GM19043 (cell line): ENCODE measurements around the gene ZBTB7C.

ENCODE experiments used
- ATAC-seq: cut with Tn5 transposase; IDR thresholded peaks from one replicate; pipeline ENCODE4 v1.9.1; 2021; ENCODE audit warnings: low read depth; ENCODE audit not compliant: unreplicated experiment

Gene ZBTB7C

DNA sequence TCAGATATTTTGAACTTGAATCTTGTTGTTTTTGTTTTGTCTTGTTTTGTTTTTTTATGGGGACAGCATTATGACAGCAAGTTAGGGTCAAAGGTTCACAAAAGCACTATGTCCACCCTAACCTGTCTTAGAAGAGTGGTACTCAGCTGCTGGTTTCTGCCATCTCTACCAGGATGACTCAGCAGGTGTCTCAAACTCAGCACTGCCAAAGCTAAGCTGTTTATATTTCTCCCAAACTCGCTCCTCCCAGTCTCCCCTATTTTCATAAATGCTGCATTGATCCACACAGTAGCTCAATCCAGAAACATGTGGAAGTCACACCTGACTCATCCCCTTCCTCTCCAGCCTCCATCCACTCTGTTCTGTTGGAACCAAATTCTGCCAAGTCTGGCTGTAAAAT, 134.9 kb downstream of the ZBTB7C start:
- no peak for ATAC-seq

DNA sequence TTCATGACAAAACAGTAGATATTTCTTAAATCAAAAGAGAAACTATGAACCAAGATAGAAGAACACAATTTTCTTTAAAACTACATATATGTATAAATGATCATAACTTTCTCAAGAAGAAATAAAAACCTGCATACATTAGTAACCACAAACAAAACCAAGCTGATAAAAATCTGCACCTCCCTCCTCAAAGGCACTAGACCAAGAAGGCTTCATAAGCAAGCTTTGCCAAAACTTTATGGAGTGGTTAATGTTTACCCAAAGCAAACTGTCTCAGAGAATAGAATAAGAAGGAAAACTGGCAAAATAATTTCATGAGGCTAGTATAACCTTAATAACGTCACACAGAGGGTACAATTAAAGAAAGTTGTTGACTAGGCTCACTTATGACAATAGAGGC, 138.3 kb downstream of the ZBTB7C start:
- ATAC-seq: no peak

DNA sequence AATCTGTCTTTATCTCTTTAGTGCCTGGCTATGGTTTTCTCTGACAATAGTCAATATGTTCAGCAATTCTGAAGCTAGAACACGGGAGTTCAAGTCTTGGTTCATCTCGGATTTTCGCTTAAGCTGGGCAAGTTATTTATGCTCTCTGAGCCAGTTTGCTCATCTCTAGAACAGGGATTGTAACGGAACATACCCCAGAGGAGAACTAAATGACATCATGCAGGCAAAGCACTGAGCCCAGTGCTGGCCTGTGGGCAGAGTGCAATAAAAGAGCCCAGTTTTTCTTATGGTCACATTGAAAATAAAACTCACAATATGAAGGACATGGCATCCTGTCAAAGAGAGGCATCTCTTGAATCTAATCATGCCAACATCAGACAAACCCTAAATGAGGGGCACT, 143.9 kb downstream of the ZBTB7C start:
- ATAC-seq: no peak

DNA sequence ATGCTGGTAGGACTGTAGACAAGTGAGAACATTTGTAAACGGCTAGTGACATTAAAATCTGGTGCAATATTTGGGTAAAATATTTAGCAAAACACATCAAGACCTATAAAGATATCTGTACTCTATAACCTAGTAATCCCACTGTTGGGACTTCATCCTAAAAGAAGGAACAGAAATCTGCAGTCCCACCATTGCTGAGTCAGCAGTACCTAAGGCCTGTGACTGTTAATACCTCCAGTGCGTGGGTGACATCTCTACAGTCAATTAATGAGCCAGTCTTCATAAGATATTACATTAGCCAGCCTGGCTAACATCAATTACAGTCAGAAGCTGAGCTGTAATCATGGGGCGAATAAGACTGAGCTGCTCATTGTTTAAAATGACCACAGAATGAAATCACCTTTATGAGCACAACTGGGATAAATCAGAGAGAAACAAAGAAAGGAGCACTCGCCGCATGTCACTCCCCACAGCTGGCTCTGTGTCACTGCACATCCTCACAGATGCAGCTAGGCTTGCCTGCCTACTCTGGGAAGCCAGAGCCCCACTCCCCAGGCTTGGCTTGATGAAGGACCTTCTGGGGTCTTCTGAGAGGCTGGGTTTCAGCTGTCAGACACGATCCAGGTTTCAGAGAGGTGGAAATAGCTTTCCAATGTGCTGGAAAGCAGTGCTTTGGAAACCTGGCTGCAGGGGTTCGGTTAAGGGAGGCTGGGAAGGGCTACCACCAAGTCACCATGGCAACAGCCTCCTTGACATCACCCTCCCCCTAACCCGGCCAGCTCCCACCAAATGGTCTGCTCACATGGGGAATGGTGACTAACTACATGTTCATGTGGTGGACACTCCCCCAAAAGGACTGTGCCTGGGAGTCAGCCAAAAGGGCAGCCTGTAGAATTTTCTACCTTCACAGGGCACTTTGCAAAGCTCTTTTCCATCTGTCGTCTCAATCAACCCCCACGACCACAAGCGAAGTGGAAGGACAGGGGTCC, 145.0 kb downstream of the ZBTB7C start:
- ATAC-seq: no peak

DNA sequence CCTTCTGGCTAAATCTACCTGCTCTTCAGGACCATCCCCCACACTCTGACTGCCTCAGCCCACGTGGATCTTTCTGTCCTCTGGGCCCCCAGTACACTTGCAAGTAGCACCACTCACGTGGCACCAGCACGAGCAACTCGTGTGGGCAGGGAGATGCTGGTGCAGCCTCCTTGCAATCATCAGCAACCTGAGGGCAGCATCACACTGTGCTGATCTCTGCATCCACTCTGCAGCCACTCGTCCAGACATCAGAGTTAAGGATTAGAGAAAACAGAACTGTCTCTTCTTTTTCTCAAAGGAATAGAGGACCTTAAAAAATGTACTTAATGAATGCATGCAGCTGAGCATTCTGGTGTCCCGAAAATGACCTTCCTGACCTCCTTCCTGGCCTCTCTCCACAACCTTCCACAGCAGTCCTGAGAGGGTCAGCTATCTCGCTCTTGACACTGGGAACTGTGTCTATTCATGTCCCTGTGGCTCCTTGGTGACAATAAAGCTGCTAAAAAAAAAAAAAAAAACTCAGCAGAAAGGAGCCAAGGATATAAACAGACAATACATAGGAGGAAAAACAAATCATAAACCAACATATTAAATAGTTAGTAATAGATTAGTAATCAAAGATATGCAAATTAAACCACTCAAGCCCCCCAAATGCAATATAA, 145.9 kb downstream of the ZBTB7C start:
- ATAC-seq: no peak

DNA sequence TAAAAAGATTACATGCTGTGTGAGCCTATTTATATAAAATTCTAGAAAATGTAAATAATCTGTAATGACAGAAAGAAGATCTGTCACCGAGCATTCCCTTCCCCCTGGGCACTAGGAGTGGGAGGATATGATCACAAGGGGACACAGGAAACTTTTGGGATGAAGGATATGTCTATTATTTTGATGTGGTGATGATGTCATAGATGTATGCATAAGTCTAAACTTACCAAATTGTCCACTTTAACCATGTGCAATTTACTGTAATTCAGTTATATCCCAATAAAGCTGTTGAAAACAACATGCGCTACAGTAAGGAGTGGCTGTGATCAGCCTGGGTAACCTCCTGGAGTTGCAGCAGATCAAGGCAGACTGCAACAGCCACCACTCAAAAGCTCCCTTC, 148.9 kb downstream of the ZBTB7C start:
- no peak for ATAC-seq

DNA sequence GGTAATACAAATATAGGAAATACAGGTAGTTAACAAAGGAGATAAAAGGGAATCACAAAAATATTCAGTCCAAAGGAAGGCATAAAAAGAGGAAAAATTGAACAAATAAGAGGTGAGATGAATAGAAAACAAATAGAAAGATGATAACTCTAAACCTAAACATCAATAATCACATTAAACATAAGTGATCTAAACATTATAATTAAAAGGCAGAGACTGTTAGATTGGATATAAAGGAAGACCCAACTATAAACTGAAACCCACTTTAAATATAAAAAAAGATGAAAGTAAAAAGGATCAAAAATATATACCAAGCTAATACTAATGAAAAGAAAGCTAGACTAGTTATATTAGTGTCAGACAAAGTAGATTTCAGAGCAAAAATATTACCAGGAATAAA, 152.3 kb downstream of the ZBTB7C start:
- ATAC-seq: no peak

DNA sequence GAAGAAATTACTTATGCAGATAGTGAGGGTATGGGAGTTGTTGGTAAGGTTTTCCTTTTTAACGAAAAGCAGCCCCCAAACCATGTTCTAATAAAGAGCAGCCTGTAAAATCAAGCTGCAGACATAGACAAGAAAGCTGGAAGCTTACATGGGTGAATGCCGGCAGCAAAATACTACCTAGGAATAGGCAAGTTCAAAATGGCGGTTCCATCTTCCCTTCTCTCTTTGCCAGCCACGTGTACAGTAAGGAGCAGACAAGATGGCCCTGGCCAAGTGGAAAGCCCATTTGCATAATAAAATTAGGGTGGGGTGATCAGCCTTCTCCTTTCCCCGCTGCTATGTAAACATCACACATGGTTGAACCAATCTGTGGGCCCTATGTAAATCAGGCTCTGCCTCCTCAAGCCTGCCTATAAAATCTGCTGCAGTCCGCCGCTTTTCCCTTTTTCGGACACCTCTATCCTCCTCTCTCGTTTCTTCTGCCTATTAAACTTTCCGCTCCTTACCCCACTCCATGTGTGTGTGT, 155.0 kb downstream of the ZBTB7C start:
- no peak for ATAC-seq

DNA sequence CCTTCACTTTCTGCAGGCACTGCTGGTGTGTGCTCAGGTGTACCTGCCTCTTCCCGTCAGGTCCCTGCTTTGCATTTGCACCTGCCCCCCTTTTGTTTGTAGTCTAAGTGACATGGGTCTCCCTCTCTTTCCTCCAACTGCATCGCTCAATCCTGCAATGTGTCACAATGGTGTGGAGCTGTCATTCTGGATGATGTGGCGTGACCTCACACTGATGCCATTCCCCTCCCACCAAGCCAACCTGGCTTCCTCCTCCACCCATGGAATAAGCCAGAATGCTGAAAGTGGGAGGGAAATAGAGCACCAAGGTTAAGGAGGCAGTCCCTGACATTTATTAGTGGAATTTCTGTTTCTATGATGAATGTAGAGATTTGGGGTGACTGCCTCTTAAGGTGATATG, 156.7 kb downstream of the ZBTB7C start:
- no peak for ATAC-seq

DNA sequence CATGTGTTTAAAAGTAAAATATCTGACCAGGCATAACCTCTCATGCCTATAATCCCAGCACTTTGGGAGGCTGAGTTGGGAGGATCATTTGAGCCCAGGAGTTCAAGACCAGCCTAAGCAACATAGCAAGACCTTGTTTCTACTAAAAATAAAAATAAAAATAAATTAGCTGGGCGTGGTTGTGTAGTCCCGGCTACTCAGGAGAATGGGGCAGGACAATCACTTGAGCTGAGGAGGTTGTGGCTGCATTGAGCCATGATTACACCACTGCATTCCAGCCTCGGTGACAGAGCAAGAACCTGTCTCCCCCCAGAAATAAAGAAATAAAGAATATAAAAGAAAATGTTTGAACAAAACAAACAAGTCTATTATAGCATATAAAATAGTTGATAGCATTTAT, 158.3 kb downstream of the ZBTB7C start:
- no peak for ATAC-seq

DNA sequence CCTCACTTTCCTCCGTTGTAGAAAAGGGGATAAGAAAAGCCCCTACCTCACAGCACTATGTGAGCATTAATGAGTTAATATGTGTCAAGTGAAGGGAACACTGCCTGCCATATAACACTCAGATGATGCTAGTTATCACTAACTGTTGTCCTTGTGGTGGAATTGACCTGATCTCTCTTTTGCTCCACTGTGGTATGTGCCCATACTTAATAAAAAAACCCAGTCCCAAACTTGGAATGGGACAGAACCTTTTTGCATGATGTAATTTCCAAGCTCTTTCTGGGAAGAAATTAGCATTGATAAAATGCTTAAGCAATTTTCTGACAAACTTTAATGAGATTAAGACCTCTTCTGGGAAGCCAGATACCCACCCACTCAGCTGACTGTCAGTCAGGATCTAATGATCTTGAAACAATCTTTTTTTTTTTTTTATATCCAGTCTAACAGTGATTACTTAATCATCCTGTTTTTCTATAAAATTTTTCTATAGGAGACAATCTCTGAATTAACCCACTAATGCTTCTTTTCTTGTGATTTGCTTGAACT, 158.7 kb downstream of the ZBTB7C start:
- ATAC-seq: no peak

DNA sequence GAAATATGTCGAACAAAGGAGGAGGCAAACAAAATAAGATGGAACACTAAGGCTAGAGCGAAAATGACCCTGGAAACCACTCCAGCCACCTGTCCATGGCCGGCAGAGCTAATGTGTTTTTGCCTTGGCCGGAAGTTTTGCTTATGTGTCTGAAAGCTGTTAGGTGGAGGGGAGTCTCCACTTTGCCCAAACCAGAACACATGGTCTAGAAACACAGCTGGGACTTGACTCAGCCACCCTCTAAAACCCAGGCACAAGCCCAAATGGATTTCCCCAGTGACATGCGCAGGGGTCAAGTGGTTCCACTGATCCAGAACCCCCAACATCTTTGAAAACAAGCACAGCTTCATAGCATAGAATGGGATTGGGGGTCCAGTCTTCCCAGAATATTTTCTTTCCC, 159.3 kb downstream of the ZBTB7C start:
- ATAC-seq: no peak

DNA sequence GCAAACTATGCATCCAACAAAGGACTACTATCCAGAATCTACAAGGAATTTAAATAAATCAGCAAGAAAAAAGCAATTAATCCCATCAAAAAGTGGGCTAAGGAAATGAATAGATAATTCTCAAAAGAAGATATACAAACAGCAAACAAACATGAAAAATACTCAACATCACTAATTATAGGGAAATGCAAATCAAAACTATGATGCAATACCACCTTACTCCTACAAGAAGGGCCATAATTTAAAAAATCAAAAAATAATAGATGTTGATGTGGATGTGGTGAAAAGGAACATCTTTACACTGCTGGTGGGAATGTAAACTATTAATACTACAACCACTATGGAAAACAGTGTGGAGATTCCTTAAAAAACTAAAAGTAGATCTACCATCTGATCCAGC, 164.7 kb downstream of the ZBTB7C start:
- no peak for ATAC-seq

DNA sequence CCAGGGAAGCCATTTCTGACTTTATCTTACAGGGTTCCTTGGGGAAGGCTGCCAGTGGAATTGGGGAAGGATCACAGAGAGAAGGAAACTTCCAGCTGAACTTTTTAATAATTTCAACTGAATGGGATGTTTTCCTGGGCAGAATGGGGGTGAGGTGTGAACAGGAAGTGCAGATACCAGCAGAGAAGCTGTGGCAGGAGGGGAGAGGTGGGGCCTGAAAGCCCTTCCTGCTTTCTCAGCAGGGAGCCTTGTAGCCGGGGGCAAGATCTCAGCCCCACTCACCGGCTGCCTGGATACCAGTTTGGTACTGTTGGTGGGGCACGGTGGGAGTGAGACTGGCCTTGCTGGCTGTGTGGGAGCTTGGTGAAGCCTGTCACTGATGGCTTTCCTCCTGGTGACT, 170.5 kb downstream of the ZBTB7C start:
- no peak for ATAC-seq

DNA sequence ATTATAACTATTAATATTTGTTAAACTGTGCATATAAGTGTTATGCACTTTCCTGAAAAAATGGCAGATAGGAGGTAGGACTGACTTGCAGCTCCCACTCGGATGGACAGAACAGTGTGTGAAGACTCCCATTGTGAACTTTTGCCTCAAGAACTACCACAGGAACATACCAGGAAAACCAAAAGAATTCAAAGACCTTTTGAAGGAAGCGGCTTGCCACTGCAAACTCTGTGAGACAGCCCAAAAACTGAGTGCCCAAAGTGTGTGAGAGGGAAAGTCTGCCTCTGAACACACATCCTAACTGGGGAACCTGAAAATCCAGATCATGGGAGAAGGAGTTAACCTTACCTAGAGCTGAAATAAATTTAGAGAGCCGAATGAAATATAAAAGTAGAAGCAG, 171.0 kb downstream of the ZBTB7C start:
- no peak for ATAC-seq

DNA sequence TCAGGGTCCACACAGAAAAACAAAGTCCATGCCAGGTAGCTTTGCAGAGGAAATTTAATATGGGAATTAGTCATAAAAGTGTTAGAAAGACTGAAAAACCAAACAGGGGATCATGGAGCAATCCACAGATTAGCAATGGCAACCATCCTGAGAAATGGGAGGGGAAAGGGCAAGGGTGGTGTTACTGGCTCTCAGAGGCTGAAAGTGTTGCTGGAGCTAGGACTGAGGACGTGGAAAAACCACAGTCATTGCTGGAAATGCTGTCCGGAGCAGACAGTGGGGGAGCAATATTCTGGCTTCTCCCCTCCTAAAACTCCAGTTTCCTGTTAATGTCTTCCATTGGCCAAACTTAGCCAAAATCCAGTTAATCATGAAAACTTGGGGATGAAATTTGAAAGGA, 172.4 kb downstream of the ZBTB7C start:
- no peak for ATAC-seq

DNA sequence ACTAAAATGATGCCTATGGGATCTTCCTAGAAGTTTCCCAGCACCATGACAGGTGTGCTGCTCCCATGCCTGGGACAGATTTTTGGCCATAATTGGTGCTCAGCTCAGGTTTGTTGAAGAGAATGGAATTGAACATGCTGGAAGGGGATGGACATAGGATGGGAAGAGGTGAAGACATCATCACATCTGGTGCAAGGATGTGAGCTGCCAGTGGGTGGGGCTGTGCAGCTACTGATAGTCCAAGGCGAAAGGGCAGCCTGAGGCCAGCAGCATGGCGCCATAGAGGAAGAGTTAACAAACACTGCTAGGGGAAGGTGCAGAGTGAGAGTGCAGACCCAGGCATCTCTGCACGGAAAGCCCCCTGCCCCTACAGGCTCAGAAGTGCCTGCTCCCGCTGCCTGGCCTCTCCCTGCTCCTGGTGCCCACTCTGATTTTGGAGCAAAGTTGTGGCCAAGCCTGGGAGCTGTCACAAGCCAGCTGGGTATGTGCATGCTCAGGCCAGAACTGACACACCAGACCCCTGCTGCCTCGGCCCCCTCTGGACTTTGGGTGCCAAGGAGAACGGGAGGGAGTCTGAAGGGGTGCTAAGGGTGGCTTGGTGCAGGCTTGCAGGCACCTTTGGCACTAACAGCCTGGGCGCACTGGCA, 178.6 kb downstream of the ZBTB7C start:
- ATAC-seq: no peak

DNA sequence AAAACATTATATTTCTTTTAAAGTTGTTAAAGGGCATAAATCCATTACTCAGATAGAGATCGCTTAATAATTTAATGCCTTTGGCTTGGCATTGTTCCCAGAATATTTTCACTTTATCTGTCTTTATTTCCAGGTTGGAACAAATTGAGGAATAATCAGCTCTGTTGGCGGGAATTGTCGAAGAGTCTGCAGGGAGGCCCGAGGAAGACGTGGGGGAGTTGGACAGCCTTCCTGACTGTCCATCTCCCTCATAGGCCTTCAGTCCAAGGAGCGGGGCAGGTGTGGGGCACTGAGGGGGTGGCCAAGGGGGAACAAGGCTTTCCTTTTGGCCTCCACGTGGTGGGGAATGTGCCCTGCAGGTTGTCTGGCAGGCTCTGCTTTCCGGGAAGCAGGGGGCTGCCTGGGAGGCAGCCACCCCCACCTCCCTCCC, 179.6 kb downstream of the ZBTB7C start:
- no peak for ATAC-seq

DNA sequence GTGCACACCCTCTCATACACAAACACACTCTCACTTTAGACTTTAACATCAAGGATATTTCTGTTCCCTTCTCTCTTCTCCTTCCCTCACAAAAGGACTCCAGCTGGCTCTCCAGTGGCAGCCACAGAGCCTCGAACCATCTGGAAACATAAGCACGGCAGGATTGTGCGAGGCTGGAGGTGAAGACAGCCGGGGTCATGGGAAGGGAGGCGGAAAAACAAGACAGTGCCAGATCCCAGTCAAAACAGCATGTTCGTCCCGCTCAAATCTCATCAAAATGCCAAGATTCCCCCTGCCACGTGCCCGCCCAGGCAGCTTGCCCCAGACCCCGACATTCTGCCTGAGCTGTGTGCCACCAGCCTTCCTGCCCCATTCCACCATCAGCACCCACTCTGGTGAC, 180.3 kb downstream of the ZBTB7C start:
- no peak for ATAC-seq

DNA sequence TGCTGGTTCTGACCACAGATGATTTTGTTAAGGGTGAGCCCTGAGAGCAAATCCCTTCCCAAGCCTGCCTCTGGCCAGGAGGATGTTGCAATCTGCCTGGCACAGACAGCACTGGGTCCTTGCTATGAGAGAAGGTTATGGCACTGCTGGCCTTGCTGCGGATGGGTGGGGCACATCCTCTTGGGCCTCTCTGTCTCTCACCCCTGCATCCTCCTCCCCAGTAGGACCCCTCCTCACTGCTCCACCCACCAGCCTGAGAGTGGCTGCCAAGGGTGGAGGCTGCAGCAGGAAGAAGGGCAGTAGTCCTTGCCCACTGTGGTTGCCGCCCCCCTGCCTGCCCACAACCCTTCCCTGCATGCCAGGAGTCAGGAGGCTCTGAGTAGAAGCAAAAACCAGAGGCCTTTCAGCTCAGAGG, 180.9 kb downstream of the ZBTB7C start:
- no peak for ATAC-seq

DNA sequence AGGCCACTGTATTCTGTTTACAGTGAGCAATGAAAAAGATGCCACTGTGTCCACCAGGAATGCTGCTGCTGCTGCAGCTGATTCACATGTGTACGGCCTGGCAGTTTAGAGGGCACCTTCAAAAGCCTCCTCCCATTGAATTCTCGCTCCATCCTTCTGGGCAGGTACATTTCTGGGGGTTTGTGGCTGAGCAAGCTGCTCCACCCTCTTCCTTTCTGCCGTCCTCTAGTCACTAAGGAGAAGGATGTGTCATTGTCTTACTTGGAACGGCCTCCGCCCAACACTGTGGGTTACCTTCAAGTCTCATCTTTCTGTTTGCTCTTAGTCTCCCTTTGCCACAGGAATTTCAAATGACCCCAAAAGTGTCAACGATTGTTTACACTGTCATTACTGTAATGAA, 182.0 kb downstream of the ZBTB7C start:
- no peak for ATAC-seq
